Nasal cavity respiratory epithelium epithelial cell of viscerocranial mucosa (primary cell): ENCODE data around the gene ATR. TPM values are rescaled to one million over a fixed set of nuclear protein-coding genes. Genes with fewer than 3 reads are reported as not detected.

Experiments
- total RNA-seq: library from RNA; depleted of rRNA; stranded (reverse); fragments of >200 nt; gene quantifications from 2 replicates; pipeline ENCODE4 v1.2.3, GENCODE V29; 2014

The ATR gene
- 30.1 and 40.7 TPM in 2 replicates for total RNA-seq

DNA sequence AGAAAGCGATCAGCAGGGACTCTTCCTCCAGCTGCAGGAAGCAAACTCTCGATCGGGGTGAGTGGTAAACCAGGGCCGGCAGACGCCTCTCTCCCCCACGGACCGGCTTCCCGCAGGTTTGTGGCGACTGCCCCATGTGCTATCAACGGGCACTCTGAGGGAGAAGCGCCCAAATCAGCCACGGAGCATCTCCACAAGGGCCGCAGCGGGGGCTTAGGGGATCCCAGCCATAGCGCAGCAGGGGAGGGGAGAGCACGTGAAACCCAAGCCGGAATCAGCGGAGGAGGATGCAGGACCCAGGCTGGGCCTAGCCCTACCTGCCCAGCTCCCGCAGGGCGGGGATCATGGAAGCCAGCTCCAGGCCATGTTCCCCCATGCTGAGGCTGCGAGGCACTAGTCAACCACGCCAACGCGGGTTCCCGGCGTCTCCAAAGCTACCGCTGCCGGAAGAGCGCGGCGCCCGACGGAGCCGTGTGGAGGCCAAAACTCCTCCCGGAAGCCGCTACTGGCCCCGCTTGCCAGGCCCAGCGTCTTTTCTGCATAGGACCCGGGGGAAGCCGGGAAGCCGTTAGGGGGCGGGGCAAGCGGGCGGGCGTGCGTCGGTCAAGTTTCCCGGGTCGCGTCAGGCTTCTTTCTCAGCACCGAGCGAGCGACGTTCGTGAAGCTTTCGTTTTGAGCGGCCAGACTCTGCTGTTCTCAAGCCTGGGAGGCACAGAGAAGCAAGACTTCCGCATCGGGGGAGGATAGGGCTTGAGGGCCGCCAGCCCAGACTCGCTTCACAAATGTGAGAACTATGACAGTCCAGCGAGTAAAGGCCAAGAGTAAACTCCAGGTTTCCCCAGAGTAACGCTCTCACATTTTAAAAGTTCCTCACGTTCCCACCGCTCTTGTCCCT, at the start of gene ATR:
TSS of gene ATR (minus strand) at position 405 of the 895 bp plus-strand sequence. CDS start at position 376, 29 bp downstream.

DNA sequence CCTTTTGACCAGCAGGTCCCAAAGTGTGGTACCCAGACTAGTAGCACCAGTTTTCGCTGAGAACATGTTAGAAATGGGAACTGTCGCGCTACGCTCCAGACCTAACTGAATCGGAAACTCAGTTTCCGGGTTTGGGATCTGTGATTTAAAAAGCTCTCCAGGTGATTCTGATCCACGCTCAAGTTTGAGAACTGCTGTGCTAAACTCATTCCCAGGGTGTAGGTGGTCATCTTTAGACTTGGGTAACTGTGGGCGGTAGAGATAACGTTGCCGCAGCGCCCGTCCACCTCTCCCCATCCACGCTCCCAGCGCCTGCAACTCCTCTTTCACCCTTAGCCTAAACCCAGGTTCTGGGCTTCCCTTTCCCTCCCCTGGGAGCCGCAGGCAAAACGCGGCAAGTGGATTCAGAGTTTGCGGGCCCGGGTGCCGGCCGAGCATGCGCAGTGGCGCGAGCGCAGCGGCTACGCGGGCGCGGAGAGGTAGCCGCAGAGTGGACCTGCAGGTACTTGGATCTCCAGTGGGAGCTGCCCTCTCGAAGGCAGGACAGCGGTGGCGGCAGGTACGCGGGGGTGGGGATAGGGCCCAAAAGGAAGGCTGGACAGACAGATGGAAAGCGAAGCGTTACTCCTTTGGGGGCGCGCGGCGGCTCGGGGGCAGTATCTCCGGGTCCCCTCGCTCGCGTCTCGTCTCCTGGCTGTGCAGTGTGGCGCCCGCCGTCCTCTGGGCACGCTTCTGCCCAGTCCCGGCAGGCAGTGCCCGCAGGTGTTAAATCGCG, 17.6 kb upstream of the ATR start, which contains the start of gene PLS1:
TSS of gene PLS1 (plus strand) at position 443 of the 775 bp plus-strand sequence. CDS start 67,845 bp downstream, outside the sequence.

DNA sequence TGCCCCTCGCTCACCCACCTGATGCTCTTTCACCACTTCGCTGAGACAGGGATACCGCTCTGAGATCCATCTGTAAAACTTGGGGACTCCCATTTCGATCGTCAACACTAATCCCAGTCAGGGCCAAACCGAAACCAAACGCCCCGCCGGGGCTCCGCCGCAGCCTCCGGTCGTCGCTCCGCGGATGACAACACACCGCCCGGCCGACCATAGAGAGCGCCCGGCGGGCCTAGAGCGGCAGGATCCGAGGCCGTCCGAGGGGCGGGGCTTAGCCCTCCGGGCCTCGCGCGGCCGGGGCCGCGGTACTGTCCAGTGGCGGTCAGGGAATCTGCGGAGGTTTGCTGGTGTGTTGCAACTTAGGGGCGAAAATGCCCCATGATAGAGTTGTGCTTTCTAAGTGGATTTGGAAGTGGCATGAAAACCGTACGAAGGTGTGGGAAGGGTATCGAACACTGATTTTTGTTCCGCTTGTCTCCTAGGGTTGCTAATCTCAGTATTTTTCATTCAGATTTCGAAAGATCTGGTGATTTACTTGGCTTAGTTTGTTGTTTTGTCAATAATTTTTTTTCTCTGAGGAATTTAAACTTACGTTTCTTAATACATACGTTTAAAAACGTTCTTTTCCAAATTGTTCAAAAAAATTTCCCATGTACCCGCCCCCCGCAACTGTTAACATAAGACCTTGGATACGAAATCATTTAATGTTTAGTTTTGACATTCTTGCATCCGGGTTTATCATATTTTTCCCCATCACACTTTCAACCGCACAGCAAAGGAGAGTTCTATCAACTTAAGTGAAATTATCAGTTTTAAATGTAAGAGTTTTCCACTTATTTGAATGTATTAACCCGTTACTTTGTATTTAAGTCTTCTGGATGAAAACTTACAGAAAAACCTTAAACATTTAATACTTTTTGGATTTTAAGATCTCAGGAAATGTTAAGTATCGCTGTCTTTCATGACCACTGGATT, 130.4 kb downstream of the ATR start, which contains the start of gene XRN1:
TSS of gene XRN1 (minus strand) at position 186 of the 972 bp plus-strand sequence. CDS start at position 93, 93 bp downstream.

Other genes starting within 250 kb of the ATR start
- 22.2 and 34.2 TPM in 2 replicates for gene XRN1, start 130.7 kb downstream of the ATR start, total RNA-seq
- 25.1 and 32.1 TPM in 2 replicates for gene PLS1, start 17.7 kb upstream of the ATR start, total RNA-seq
- gene TRPC1, start 145.3 kb upstream of the ATR start, total RNA-seq = 6.5 and 7.8 TPM in 2 replicates